ENCODE results near the gene TMEM179.

DNA sequence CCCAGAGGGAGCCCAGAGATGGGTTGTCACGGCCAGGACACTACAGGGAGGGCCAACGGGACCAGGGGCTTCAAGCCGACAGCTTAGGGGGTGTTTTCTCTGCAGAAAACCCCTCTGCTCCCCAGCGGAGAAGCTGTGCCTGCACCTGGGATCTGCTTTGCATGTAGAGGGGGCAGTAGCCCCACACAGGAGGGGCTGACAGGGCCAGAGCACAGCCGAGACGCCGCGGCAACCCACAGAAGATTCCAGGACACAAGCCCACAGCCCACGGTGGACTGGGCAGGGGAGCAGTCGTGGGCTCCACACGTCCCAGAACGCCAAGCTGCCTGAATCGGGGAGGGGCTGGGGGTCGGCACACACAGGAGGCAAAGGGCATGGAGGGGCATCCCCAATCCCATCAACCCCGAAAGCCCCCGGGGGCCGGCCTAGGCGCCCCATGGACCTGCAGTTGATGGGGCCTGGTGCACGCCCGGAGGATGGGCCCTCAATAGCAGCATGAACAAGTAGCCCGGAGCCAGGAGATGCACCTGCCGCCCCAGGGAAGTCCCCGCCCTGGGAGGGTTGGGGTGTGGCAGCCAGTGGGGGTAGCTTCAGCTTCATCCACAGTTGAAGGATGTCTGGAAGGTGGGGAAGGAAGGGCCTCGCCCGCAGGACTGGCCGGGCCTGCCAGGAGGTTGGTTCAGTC lies 30.5 kb upstream of the TMEM179 start:
- TF ChIP-seq, protein P1, sequence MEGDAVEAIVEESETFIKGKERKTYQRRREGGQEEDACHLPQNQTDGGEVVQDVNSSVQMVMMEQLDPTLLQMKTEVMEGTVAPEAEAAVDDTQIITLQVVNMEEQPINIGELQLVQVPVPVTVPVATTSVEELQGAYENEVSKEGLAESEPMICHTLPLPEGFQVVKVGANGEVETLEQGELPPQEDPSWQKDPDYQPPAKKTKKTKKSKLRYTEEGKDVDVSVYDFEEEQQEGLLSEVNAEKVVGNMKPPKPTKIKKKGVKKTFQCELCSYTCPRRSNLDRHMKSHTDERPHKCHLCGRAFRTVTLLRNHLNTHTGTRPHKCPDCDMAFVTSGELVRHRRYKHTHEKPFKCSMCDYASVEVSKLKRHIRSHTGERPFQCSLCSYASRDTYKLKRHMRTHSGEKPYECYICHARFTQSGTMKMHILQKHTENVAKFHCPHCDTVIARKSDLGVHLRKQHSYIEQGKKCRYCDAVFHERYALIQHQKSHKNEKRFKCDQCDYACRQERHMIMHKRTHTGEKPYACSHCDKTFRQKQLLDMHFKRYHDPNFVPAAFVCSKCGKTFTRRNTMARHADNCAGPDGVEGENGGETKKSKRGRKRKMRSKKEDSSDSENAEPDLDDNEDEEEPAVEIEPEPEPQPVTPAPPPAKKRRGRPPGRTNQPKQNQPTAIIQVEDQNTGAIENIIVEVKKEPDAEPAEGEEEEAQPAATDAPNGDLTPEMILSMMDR (IDR thresholded peaks at IDR 0.05; ENCODE audit: insufficient read depth, low read length, poor library complexity, severe bottlenecking), result no peak
- no peak for TF ChIP-seq EZH2phosphoT487 (conservative IDR thresholded peaks at IDR 0.05; ENCODE audit: low read length)

All from SU-DHL-6 (cell line).